ENCODE results near the gene ACOX3.
"Not testable (repeated sequence)": the region's sequence is repeated elsewhere in the genome, so short reads cannot be mapped to it uniquely, and the experiment has no call there.

The ACOX3 gene

DNA sequence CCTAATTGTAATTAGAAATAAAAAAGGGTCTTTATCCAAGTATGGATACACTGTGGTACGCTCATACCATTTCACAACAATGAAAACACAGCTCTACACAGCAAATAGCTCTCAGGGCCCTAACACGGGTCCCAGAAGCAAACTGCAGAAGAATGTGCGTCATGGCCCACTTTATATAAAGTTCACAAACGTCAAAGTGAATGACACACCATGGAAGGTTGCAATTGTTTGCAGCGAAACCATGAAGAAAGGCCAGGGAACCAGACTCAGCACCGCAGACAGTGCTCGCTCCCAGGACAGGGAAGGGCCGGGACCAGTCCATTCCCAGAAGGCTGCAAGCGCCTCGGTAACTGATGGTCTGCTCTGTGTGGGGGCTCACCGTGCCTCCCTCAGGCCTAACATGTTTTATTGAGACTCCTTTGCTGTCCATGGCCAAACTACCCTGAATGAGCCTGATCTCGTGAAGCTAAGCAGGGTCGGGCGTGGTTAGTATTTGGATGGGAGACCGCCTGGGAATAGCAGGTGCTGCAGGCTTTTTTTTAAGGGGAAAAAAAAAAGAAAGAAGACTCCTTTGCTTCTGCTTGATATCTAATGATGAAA, 47.8 kb downstream of the ACOX3 start:
- in situ Hi-C loops (cut with MboI; ENCODE audit: low sequenced_read_pairs) = no loop called here

DNA sequence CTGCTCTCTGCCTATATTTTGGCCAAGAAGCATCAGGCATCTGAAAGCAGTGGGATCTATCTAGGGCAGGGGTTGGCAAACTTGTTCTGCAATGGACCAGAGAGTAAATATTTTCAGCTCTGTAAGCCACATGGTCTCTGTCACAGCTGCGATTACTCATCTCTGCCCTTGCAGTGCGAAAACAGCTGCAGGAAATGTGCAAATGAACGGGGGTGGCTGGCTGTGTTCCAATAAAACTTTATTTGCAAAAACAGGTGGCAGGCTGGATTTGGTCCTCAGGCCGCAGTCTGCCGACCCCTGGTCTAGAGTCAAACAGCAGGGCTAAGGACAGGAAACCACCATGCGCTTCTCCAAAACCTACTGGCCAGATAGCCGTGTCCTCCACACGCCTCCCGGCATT, 48.6 kb downstream of the ACOX3 start:
- in situ Hi-C loops (cut with MboI; ENCODE audit: low sequenced_read_pairs) = no loop called here

DNA sequence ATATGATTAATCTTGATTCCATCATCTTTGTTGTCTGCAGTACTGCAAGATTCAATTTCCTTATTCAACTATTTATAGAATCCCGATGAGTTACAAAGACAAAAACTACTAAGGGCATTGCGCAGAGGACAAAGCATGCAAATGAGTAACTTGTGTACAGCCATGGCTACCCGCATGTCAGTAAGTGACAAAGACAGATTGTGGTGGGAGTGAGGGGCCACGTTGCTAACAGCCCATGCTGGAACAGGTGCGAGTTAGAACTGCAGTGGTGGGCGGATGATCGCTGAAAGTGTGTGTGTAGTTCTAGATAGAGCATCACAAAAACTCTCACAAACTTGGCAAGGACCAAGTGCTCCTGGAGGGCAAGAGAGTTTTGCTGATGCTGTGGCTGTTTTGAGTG, 49.5 kb downstream of the ACOX3 start:
- in situ Hi-C loops (cut with MboI; ENCODE audit: low sequenced_read_pairs) = no loop called here

DNA sequence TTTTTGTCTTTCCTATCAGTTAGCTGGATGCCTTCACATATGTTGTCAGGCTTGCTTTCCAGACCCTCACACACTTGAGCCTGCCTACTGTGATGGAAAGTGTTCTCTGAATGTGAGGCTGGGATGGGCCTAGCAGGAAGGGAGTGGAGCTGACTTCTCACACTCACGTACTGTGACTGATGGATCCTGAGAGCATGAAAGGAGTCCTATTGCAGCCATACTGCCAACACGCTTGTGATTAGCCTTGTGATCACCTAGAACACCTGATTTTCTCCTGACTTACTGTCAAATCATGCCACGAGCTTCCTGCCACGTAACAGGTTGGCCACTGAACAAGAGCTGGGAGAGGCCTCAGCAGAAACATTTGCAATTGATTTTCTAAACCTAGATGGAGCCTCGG, 49.9 kb downstream of the ACOX3 start:
- in situ Hi-C loops (cut with MboI; ENCODE audit: low sequenced_read_pairs) = no loop called here

DNA sequence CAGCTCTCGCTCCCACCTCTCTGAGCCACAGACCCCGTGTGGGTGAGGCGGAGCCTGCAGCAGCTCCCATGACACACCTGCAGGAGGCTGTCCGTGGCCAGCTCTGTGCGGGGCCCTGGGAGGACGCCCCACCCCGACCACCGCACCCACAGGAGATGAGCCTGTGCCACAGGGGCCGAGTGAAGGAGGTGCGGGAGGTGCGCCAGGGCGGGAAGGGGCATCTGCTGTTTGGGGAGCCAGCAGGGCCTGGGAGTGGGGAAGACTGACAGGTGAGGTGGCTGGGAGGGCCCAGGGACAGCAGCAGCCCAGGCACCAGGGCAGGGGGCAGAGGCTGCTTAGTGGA, 52.0 kb downstream of the ACOX3 start:
- in situ Hi-C loops (cut with MboI; ENCODE audit: low sequenced_read_pairs) = no loop called here

DNA sequence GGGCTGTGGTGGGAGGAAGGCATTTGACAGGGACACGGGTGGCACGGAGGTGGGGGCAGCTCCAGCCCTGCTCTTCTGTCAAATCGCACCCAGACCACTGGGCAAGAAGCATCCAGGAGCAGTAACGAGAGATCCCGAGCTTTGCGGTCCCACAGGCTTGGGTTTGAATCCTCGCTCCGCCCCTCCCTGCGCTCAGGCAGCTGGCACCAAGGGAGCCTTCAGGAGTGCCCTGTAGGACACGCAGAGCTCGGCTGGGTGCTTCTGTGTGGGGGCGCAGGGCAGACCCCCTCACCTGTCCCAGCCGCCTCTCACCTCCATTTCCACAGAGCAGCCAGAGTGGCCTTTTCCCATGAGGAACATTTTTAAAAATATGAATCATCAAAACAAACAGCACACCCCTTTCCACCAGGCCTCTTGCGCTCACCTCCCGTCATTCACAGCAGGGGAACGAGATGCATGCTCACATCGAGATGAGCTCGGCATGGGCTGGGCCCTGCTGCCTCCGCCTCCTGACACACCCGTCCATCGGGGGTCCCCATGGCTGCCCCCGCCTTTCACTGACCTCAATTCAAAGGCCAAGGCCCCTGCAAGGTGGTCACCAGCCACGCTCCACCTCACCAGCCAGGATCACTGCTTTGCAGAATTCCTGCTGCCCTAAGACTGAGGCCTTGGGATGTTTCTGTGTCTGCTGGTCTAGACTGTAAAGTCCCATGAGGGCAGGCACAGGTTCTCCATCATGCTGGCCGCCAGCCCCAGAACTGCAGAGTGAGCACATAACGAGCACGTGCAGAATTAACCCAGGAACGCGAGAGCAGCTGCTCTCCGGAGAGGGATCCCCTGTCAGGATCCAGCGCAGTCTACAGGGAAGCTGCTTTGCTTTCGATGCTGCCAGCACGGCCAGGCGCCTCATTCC, 52.7 kb downstream of the ACOX3 start:
- in situ Hi-C loops (cut with MboI; ENCODE audit: low sequenced_read_pairs) = no loop called here

DNA sequence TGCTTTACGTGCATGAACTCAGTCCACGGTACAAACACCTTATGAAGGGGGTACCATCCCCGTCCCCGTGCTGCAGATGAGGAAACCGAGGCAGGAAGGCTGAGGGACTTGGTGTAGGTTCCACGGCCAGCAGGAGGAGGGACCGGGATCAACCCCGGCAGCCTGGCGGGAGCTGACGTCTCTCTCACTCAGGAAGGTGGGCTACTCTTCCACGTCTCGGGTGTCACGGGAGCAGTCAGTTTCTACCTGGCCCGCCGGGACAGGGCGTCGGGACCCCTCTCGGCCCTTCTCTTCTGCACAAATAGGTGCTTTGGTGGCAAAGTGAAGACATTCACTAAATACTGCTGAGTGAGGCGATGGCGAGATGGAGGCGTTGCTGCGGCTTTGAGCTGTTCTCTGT, 53.3 kb downstream of the ACOX3 start:
- in situ Hi-C loops (cut with MboI; ENCODE audit: low sequenced_read_pairs) = no loop called here

DNA sequence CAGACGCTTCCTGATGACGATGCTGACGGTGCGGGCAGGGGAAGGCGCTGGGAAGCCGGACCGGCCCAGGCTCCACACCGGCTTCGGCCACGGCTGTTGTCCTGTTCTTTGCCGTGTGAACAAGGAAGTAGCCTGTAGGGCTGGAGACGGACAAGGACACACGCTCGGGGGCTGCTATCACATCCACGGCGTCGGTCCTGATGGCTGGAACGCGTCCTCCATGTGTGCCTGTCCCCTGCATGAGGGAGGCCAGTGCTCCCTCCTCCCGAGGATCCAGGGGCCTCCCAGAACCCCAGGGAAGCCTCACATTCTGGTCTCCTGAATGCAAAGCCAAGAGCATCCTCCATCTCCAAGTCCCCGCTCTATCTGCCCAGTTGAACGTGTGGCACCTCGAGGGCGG, 53.8 kb downstream of the ACOX3 start:
- in situ Hi-C loops (cut with MboI; ENCODE audit: low sequenced_read_pairs) = no loop called here

DNA sequence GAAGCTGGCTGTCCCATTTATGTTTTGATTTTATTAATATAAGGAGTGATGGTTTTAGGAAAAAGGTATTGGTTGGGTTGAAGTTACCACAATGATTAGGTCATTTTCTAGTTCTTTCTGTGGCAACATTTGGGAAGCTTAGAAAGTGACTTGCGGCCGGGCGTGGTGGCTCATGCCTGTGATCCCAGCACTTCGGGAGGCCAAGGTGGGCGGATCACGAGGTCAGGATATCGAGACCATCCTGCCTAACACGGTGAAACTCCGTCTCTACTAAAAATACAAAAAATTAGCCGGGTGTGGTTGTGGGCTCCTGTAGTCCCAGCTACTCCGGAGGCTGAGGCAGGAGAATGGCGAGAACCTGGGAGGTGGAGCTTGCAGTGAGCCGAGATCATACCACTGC, 54.4 kb downstream of the ACOX3 start:
- in situ Hi-C loops (cut with MboI; ENCODE audit: low sequenced_read_pairs) = not testable (repeated sequence)

DNA sequence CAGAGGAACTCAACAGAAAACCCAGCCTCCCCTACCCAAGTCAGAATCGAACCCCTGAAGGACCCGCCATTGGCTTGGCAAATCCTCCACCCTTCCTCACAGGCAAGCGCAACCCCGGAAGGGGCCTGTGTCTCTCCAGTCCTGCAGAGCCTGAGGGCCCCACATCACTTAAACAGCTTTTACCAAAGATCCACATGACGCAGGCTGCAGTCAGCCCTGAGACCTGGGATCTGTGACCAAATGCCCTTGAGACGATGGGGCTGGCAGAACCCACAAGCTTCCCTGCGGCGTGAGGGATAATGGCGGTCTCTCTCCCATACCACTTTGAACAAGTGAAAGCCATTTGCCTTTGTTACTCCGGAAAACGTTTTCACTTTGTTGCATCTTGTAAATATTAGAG, 54.9 kb downstream of the ACOX3 start:
- in situ Hi-C loops (cut with MboI; ENCODE audit: low sequenced_read_pairs) = no loop called here

DNA sequence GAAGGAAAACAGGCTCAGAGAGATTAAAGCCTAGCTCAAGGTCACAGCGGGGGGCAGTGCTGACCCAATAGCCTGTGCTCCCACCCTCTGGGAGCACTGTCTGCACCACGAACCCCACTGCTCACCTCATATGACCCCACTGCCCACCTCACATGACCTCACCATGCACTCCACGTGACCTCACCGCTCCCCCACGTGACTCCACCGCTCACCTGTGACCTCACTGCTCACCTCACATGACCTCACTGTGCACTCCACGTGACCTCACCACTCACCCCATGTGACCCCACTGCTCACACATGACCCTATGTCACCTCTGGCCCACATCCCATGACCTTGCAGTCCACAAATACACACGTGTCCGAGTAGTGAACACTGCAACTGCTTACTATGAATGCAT, 55.4 kb downstream of the ACOX3 start:
- in situ Hi-C loops (cut with MboI; ENCODE audit: low sequenced_read_pairs) = no loop called here

DNA sequence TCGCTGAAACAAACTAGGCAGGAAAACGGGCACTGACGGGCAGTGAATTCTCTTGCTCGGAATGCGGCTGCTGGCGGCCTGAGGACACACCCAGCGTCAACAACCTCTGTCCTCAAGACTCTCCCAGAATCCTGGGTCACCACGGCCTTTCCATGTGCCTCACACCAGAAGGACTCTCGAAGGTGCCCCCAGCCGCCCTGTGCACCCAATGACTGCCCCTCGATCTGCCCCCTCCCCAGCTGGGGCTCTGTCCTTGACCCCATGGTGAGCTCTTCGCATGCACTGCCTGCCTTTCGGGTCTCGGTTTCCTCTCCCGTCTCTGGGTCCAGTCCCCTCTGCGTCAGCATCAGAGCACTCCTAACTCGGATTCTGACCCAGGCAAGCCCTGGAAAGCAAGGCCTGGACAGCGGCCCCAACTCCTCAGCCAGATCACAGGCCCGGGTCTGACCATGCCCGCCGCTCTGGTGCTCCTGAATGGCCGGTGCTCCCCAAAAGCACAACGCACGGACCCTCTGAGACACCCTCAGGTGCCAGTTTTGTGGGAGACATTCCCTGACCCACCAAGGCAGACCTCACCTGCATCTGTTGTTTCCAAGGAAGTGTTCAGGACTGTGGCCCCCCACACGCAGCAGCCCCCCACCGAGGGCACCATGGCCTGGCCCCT, 56.0 kb downstream of the ACOX3 start:
- in situ Hi-C loops (cut with MboI; ENCODE audit: low sequenced_read_pairs) = no loop called here

DNA sequence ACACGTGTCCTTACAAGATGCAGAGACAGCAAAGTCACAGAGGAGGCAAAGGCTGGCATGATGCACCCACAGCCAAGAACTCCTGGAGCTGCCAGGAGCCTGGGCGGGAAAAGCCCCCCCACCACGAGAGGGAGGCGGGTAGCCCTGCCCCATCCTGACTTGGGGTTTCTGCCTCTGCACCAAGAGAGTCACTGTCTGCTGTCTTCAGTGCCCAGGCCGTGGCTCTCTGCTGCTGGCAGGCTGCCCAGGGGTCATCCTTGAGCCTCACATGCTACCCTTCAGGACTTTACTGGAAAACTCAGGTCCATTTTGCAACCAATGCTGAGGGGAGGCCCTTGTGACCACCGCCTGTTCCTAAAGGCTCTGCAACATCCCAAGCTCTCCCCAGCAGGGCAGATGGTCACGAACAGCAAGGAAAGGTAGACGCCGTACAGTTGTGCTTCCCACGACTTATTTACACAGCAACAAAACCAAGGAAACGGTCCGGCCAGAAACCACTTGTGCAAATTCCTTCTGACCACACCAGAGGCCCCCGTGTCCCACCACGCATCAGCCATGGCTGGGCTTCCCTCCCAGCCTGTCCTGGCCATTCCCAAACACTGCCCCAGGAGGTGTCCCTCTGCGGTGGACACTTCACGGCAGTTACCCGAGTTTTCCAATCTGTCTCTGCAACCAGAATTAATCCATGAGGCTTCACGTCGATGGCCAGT, 56.9 kb downstream of the ACOX3 start:
- in situ Hi-C loops (cut with MboI; ENCODE audit: low sequenced_read_pairs) = no loop called here

DNA sequence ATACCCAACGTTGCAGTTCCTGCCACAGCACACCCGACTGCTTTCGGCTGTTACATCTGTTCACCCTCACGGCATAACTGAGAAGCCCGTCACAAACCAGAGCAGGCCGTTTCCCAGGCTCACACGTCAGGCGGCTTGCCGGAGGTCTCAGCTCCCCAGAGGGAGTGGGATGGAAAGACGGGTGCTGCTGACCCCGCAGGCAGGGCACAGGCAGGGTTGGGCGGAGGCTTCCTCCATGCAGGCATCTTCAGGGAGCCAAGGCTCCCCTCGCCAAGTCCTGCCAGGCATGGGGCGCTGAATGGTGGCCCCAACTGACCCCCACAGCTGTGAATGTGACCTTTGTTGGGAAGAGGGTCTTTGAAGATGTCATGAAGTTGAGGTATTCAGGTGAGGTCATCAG, 57.5 kb downstream of the ACOX3 start:
- in situ Hi-C loops (cut with MboI; ENCODE audit: low sequenced_read_pairs) = no loop called here

DNA sequence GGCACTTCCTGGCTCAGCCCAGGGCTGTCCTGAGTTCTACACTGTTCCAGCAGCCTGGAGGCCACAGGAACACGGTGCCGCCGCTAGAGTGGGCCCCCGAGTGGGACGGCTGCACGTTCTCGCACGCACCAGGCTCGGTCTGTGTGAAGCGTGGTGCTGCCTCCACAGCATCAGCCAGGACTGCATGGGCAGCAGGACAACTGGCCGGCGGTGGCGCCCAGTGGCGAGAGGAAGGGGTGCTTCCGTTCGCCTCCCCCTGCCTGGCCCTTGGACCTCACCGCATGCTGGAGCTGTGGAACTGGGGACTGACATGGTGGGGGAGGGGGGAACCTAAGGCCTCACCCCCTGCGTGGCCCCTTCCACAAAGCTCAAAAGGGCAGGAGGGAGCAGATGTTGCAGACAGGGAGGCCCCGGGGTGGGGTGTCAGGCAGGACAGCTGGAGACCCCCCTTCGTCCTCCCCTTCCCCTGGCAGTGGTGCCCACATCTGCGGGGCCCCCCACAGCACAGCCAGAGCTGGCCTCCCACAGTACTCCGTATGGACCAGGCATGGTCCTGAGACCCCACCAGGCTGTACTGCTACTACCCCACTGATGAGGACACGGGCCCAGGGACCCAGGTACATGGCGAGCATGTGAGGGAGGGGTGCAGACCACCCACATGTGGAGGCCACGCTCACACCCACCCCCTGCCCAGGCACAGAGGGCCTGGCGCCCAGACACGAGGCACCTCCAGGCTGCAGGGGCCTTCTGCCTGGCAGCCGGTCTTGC, 58.5 kb downstream of the ACOX3 start:
- in situ Hi-C loops (cut with MboI; ENCODE audit: low sequenced_read_pairs) = no loop called here

DNA sequence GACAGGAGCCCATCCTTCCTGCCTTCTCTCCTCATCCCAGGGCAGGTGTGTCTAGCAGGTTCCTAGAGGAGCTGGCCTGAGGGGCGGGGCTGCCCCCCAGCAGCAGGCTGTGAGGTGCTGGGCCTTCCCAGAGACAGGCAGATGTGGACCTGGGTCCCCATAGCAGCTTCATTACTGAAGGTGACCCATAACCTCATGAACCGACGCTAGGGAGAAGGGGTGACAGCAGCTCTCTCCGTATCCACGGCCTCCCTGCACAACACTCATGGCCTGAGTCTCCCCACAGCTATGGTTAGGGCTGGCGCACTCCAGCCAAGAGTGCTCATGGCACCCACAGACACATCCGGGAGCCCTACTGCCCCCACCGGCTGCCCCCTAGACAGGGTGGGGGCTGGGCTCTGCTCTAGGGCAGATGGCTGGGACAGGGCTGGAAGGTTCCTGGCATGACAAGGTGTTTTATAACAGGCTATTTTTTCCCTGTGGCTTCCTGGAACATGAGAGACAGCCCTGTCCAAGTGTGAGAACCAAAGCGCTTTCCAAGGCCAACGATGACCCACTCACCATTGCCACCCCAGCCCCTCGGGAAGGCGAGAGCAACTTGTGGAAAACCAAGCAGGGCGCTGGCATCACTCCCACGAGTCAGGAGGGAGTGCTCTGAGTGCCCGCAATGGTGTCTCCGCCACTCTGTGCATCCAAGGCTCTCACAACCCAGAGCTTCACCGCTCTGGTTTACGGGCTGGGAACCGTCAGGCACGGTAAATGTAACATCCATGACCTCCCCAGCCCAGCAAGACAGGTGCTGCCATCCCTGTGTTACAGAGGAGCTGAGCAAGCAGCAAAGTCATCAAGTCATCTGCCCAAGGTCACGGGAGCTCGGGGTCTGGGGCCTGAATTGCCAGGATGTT, 59.8 kb downstream of the ACOX3 start:
- in situ Hi-C loops (cut with MboI; ENCODE audit: low sequenced_read_pairs) = no loop called here

DNA sequence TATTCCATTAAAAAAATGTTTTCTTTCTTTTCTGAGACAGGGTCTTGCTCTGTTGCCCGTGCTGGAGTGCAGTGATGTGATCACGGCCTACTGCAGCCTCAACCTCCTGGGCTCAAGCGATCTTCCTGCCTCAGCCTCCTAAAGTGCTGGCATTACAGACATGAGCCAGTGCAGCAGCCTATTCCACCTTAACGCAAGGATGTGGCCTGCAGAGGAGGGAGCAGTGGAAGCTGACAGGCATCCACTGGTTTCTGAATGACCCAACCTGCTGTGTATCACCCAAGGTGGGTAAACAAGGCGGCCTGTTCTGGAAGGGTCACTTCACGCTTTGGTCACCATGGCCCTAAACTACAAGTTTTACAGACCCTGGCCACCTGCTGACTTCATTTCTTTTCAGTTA, 60.8 kb downstream of the ACOX3 start:
- in situ Hi-C loops (cut with MboI; ENCODE audit: low sequenced_read_pairs) = no loop called here

DNA sequence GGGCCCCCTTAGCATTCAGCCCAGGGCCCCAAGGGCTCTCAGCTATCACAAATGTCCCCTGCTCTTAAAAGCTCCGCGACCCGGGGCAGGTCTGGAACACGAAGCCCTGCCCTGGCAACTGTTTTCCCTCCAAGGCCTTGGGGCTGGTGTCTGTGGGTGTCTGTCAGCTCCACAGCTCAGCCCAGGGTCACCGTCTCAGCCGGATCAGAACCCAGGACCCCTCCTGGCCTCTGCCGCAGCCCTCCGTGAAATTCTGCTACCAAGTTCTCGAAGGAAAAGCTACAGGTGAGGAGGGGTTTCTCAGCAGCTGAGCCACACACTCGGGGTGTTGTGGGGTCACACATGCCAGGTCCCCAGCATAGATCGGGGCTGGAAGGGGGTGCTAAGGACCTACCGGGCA, 61.2 kb downstream of the ACOX3 start:
- in situ Hi-C loops (cut with MboI; ENCODE audit: low sequenced_read_pairs) = no loop called here

DNA sequence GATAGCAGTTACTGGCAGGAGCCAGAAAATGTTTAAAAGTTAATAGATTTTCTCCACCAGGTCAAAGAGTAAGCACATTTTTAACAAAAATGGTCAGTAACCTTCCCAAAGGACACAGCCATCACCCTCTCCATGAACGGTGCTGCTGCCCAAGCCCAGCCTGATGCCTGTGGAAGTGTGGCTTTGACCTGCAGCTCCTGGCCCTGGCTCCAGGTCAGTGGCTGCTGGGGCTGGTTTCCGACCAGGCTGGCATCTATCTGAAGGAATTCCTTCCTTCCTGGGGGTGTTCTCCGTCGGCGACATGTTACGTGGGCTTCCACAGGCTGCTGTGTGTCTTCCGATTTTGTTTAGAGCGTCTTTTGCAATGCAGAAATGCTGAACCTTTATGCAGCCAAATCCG, 61.7 kb downstream of the ACOX3 start:
- in situ Hi-C loops (cut with MboI; ENCODE audit: low sequenced_read_pairs) = no loop called here

All from HL-60/S4 (cell line).